Trophoblast cell (in vitro differentiated cells and primary cell): ENCODE data around the gene MITF. TPM values are rescaled to one million over a fixed set of nuclear protein-coding genes. Genes with fewer than 3 reads are reported as not detected.

Experiments
- DNase-seq, 2 donors: peaks; one replicate each; pipeline ENCODE4 v3.0.0-alpha.2; 2016
- H2AFZ ChIP-seq: 2 replicates; pipeline ENCODE4 v1.6.1; 2013; ENCODE audit warnings: low read length, moderate library complexity, mild to moderate bottlenecking; ENCODE audit not compliant: insufficient read depth, poor library complexity
- H2AK5ac ChIP-seq: 2 replicates; pipeline ENCODE4 v1.6.1; 2013; ENCODE audit warnings: mild to moderate bottlenecking, low read length
- H2BK120ac ChIP-seq: 2 replicates; pipeline ENCODE4 v1.6.1; 2013; ENCODE audit warnings: low read length, mild to moderate bottlenecking, moderate library complexity; ENCODE audit not compliant: insufficient read depth, poor library complexity
- H2BK12ac ChIP-seq: 2 replicates; pipeline ENCODE4 v1.6.1; 2013; ENCODE audit warnings: mild to moderate bottlenecking, low read length, moderate library complexity
- H2BK5ac ChIP-seq: 2 replicates; pipeline ENCODE4 v1.6.1; 2013; ENCODE audit warnings: low read length, low read depth, moderate library complexity, mild to moderate bottlenecking; ENCODE audit not compliant: poor library complexity
- H3K14ac ChIP-seq: 2 replicates; pipeline ENCODE4 v1.6.1; 2013; ENCODE audit warnings: mild to moderate bottlenecking, low read length
- H3K18ac ChIP-seq: 2 replicates; pipeline ENCODE4 v1.6.1; 2013; ENCODE audit warnings: mild to moderate bottlenecking, low read length
- H3K23ac ChIP-seq: 2 replicates; pipeline ENCODE4 v1.6.1; 2013; ENCODE audit warnings: low read length
- H3K27ac ChIP-seq: 2 replicates; pipeline ENCODE4 v1.5.1; 2013; ENCODE audit warnings: low read depth, mild to moderate bottlenecking, inconsistent platforms, low read length, moderate library complexity
- H3K27me3 ChIP-seq: 2 replicates; pipeline ENCODE4 v1.6.1; 2013; ENCODE audit warnings: inconsistent platforms, mild to moderate bottlenecking, low read length, moderate library complexity; ENCODE audit not compliant: insufficient read depth
- H3K36me3 ChIP-seq, 2 experiments: 1 replicate in 1 of 2; 2 replicates in 1 of 2; pipeline ENCODE4 v1.6.1; 2013; ENCODE audit warnings: low read length in 2 of 2, mild to moderate bottlenecking in 2 of 2, moderate library complexity in 1 of 2; ENCODE audit not compliant: insufficient read depth in 2 of 2, control insufficient read depth in 1 of 2
- H3K4ac ChIP-seq: 2 replicates; pipeline ENCODE4 v1.6.1; 2013; ENCODE audit warnings: low read depth, mild to moderate bottlenecking, low read length, moderate library complexity
- H3K4me1 ChIP-seq, 2 experiments: 1 replicate in 1 of 2; 2 replicates in 1 of 2; pipeline ENCODE4 v1.6.1; 2013; ENCODE audit warnings: low read length in 2 of 2, mild to moderate bottlenecking in 2 of 2, moderate library complexity in 1 of 2; ENCODE audit not compliant: insufficient read depth in 2 of 2, control insufficient read depth in 1 of 2
- H3K4me2 ChIP-seq: 2 replicates; pipeline ENCODE4 v1.6.1; 2013; ENCODE audit warnings: inconsistent platforms, mild to moderate bottlenecking, low read length, moderate library complexity
- H3K4me3 ChIP-seq: 2 replicates; pipeline ENCODE4 v1.5.1; 2013; ENCODE audit warnings: mild to moderate bottlenecking, low read depth, low read length, inconsistent platforms
- H3K79me1 ChIP-seq: one replicate; pipeline ENCODE4 v1.6.1; 2013; ENCODE audit warnings: low read length
- H3K79me2 ChIP-seq: 2 replicates; pipeline ENCODE4 v1.6.1; 2013; ENCODE audit warnings: low read length, mild to moderate bottlenecking; ENCODE audit not compliant: control insufficient read depth, insufficient read depth, poor library complexity
- H3K9ac ChIP-seq: 2 replicates; pipeline ENCODE4 v1.6.1; 2013; ENCODE audit warnings: mild to moderate bottlenecking, low read length
- H3K9me3 ChIP-seq: 2 replicates; pipeline ENCODE4 v1.6.1; 2013; ENCODE audit warnings: low read depth, mild to moderate bottlenecking, control low read depth, inconsistent platforms, low read length; ENCODE audit not compliant: insufficient read depth
- H4K12ac ChIP-seq: 2 replicates; pipeline ENCODE4 v1.6.1; 2013; ENCODE audit warnings: low read depth, mild to moderate bottlenecking, low read length, moderate library complexity
- H4K8ac ChIP-seq: 2 replicates; pipeline ENCODE4 v1.6.1; 2013; ENCODE audit warnings: low read depth, mild to moderate bottlenecking, low read length, moderate library complexity
- H4K91ac ChIP-seq: one replicate; pipeline ENCODE4 v1.6.1; 2013; ENCODE audit warnings: low read depth, mild to moderate bottlenecking, low read length, moderate library complexity
- WGBS: extraction: QIAGEN DNeasy Blood & Tissue Kit; methylation state at CpG from one replicate; pipeline ENCODE4 v1.1.7; 2013; ENCODE audit warnings: missing lambda C conversion rate; ENCODE audit not compliant: insufficient read length, insufficient coverage; ENCODE audit errors: extremely low coverage; 5-methylcytosine and 5-hydroxymethylcytosine counted together
- polyA plus RNA-seq: library from polyadenylated mRNA; stranded (reverse); fragments of 200-250 nt; gene quantifications from 2 replicates; pipeline ENCODE4 v1.2.3, GENCODE V29; 2013

Gene MITF
- 2.6 and 2.8 TPM in 2 replicates for polyA plus RNA-seq

- Histone ChIP-seq H3K4me1 (peaks cover 0 to 6% of the 10 kb centered on the region in 2 experiments), H3K14ac (no peak within 1 kb of the TSS), H3K36me3 (no peaks in the 10 kb centered on the region), H2BK12ac (no peak within 1 kb of the TSS), H2BK5ac (no peak within 1 kb of the TSS), H3K79me1 (no peaks in the 10 kb centered on the region), H4K12ac (no peak within 1 kb of the TSS), H3K4ac (no peak within 1 kb of the TSS), H2AFZ (peak within 1 kb of the TSS; percentile 82), H2AK5ac (no peak within 1 kb of the TSS), H3K4me2 (peak within 1 kb of the TSS; percentile 100), H4K91ac (no peak within 1 kb of the TSS), H3K79me2 (no peaks in the 10 kb centered on the region), H3K27me3 (no peaks in the 10 kb centered on the region), H3K9me3 (no peaks in the 10 kb centered on the region), H3K18ac (no peak within 1 kb of the TSS), H2BK120ac (no peak within 1 kb of the TSS), H3K23ac (no peak within 1 kb of the TSS), H3K9ac (peak within 1 kb of the TSS; percentile 35), H3K27ac (no peak within 1 kb of the TSS), H3K4me3 (peak within 1 kb of the TSS; percentile 85), H4K8ac (no peak within 1 kb of the TSS)
- peak; percentile 92 to 94 for DNase-seq
- no CpG with 5 or more reads among the region's 81 CpGs for WGBS
Measured at GRCh38 chr3:69739204-69740102, at the start of gene MITF. MITF (plus strand) TSS chr3:69739464; CDS start chr3:69739598, 134 bp downstream.

GRCh38 chr3:69691860-69692259 lies 47.4 kb upstream of the MITF start:
- H3K4me3 ChIP-seq: no peak overlapping the region
- H3K23ac ChIP-seq: no peak overlapping the region
- no peak overlapping the region for H4K91ac ChIP-seq
- no peak overlapping the region for H3K18ac ChIP-seq
- no peaks in the 10 kb centered on the region for H3K79me2 ChIP-seq
- H2AK5ac ChIP-seq: no peak overlapping the region
- H2AFZ ChIP-seq: no peak overlapping the region
- H3K9ac ChIP-seq: no peak overlapping the region
- WGBS: no CpG with 5 or more reads among the region's 4 CpGs
- H3K27me3 ChIP-seq: no peaks in the 10 kb centered on the region
- H3K4me2 ChIP-seq: no peak overlapping the region
- no peak overlapping the region for H4K8ac ChIP-seq
- no peaks in the 10 kb centered on the region for H3K9me3 ChIP-seq
- no peaks in the 10 kb centered on the region for H3K79me1 ChIP-seq
- H3K36me3 ChIP-seq: no peaks in the 10 kb centered on the region
- H2BK120ac ChIP-seq: no peak overlapping the region
- no peaks in the 10 kb centered on the region for H3K4me1 ChIP-seq
- H3K4ac ChIP-seq: no peak overlapping the region
- no peak overlapping the region for H3K14ac ChIP-seq
- H3K27ac ChIP-seq: no peak overlapping the region
- no peak overlapping the region for H4K12ac ChIP-seq
- no peak overlapping the region for H2BK5ac ChIP-seq
- DNase-seq: peak in 1 of 2 donors; percentile 38
- H2BK12ac ChIP-seq: no peak overlapping the region

GRCh38 chr3:69692761-69693160 lies 46.5 kb upstream of the MITF start:
- H3K14ac ChIP-seq: no peak overlapping the region
- no peak for DNase-seq
- H3K79me2 ChIP-seq: no peaks in the 10 kb centered on the region
- H2AFZ ChIP-seq: no peak overlapping the region
- H3K9ac ChIP-seq: no peak overlapping the region
- no peak overlapping the region for H3K27ac ChIP-seq
- no peak overlapping the region for H3K18ac ChIP-seq
- H3K4ac ChIP-seq: no peak overlapping the region
- no peak overlapping the region for H4K8ac ChIP-seq
- no peaks in the 10 kb centered on the region for H3K4me1 ChIP-seq
- H3K23ac ChIP-seq: no peak overlapping the region
- no peak overlapping the region for H3K4me2 ChIP-seq
- H2BK120ac ChIP-seq: no peak overlapping the region
- H4K91ac ChIP-seq: no peak overlapping the region
- no peak overlapping the region for H3K4me3 ChIP-seq
- no peak overlapping the region for H4K12ac ChIP-seq
- H3K36me3 ChIP-seq: no peaks in the 10 kb centered on the region
- H2BK12ac ChIP-seq: no peak overlapping the region
- no CpG with 5 or more reads among the region's 2 CpGs for WGBS
- H2BK5ac ChIP-seq: no peak overlapping the region
- no peaks in the 10 kb centered on the region for H3K79me1 ChIP-seq
- H3K9me3 ChIP-seq: no peaks in the 10 kb centered on the region
- no peaks in the 10 kb centered on the region for H3K27me3 ChIP-seq
- H2AK5ac ChIP-seq: no peak overlapping the region

- no peak overlapping the region for H3K23ac ChIP-seq
- H3K4me3 ChIP-seq: no peak overlapping the region
- H2BK5ac ChIP-seq: no peak overlapping the region
- H3K27me3 ChIP-seq: no peaks in the 10 kb centered on the region
- H3K36me3 ChIP-seq: no peaks in the 10 kb centered on the region
- H3K4me1 ChIP-seq: no peaks in the 10 kb centered on the region
- H3K18ac ChIP-seq: no peak overlapping the region
- H4K8ac ChIP-seq: no peak overlapping the region
- H3K4ac ChIP-seq: no peak overlapping the region
- no peak for DNase-seq
- H3K9me3 ChIP-seq: no peaks in the 10 kb centered on the region
- no peak overlapping the region for H3K14ac ChIP-seq
- no peak overlapping the region for H2AK5ac ChIP-seq
- H3K79me1 ChIP-seq: no peaks in the 10 kb centered on the region
- WGBS: no CpG with 5 or more reads among the region's 2 CpGs
- no peak overlapping the region for H2BK12ac ChIP-seq
- no peak overlapping the region for H4K12ac ChIP-seq
- H3K9ac ChIP-seq: no peak overlapping the region
- H2BK120ac ChIP-seq: no peak overlapping the region
- H3K27ac ChIP-seq: no peak overlapping the region
- no peak overlapping the region for H4K91ac ChIP-seq
- no peak overlapping the region for H2AFZ ChIP-seq
- H3K4me2 ChIP-seq: no peak overlapping the region
- no peaks in the 10 kb centered on the region for H3K79me2 ChIP-seq
Measured at GRCh38 chr3:69695443-69695842, 43.8 kb upstream of the MITF start.
